ENCODE measurements around the gene GPX7. TPM values are rescaled to one million over a fixed set of nuclear protein-coding genes. Genes with fewer than 3 reads are reported as not detected.

The GPX7 gene
- total RNA-seq, 2 experiments from 2014 or later, result 11.7 to 12.5 TPM

DNA sequence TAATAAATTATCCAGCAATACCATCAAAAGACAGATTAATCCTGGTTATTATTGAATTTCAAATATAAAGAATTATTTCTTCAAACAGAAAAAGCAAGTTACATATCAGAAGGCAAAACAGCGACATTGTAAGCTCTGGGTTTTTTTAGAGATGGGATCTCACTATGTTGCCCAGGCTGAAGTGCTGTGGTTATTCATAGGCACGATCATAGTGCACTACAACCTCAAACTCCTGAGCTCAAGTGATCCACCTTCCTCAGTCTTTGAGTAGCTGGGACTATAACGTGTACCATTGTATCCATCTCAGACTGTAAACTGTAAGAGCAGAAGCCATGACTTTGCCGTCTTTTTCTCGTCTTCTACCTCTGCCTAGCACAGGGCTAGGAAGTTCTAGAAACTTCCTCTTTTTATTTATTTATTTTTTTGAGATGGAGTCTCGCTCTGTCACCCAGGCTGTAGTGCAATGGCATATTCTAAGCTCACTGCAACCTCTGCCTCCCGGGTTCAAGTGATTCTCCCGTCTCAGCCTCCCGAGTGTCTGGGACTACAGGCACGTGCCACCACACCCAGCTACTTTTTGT lies 20.0 kb upstream of the GPX7 start:
- DNase-seq, result no peak
- no peak overlapping the region for H3K27ac ChIP-seq (ENCODE audit: low read depth in 1 of 2, low read length in 2 of 2)
- TF ChIP-seq, protein P1, sequence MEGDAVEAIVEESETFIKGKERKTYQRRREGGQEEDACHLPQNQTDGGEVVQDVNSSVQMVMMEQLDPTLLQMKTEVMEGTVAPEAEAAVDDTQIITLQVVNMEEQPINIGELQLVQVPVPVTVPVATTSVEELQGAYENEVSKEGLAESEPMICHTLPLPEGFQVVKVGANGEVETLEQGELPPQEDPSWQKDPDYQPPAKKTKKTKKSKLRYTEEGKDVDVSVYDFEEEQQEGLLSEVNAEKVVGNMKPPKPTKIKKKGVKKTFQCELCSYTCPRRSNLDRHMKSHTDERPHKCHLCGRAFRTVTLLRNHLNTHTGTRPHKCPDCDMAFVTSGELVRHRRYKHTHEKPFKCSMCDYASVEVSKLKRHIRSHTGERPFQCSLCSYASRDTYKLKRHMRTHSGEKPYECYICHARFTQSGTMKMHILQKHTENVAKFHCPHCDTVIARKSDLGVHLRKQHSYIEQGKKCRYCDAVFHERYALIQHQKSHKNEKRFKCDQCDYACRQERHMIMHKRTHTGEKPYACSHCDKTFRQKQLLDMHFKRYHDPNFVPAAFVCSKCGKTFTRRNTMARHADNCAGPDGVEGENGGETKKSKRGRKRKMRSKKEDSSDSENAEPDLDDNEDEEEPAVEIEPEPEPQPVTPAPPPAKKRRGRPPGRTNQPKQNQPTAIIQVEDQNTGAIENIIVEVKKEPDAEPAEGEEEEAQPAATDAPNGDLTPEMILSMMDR (IDR thresholded peaks at IDR 0.05), result no peak
- H3K36me3 Mint-ChIP-seq (ENCODE audit: low read depth), result no peaks in the 10 kb centered on the region
- H3K4me3 ChIP-seq (ENCODE audit: low read length), result no peak overlapping the region
- no peaks in the 10 kb centered on the region for H3K27me3 Mint-ChIP-seq
- H3K27ac Mint-ChIP-seq, result no peak overlapping the region
- no peak for ATAC-seq (ENCODE audit: poor library complexity)
- no peaks in the 10 kb centered on the region for H3K9me3 ChIP-seq (ENCODE audit: control insufficient read depth in 1 of 2, insufficient read depth in 1 of 2, low read length in 2 of 2)
- intact Hi-C loops (cut with DNase I, micrococcal nuclease), result no loop called here
- H3K4me1 Mint-ChIP-seq (ENCODE audit: low read depth), result peaks cover 9% of the 10 kb centered on the region
- no peaks in the 10 kb centered on the region for H3K4me1 ChIP-seq (ENCODE audit: insufficient read depth, low read length)
- H3K4me3 Mint-ChIP-seq, result no peak overlapping the region
- CTCF ChIA-PET, result no interaction called here
- H3K9me3 Mint-ChIP-seq, result no peaks in the 10 kb centered on the region
- no peaks in the 10 kb centered on the region for H3K36me3 ChIP-seq (ENCODE audit: insufficient read depth, low read length)
- POLR2A ChIA-PET, result interaction anchor here (1.0 kb wide), 1 partner anchor 54 kb away, joined by 3 read pairs; no protein-coding TSS in a partner anchor
- H3K27me3 ChIP-seq (ENCODE audit: control insufficient read depth in 1 of 2, insufficient read depth in 2 of 2, low read length in 2 of 2), result no peaks in the 10 kb centered on the region

DNA sequence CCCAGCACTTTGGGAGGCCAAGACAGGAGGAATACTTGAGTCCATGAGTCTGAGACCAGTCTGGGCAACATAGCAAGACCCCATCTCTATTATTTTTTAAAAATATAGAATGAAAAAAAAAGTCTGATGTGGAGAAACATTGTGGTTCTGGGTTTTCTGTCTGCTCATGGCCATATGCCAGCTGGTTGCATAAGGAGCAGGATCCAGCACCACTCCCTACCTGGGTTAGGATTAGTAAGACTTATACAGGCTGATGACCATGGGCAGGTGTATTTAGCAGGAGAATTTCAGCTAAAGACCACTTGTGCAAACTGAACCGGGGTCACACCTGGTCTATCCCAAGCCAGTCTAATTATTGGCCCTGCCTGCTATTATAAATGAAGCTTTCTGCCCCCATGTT lies 16.7 kb upstream of the GPX7 start:
- ChIA-PET CTCF (no interaction called here), POLR2A (interaction anchor here (0.8 kb wide), 1 partner anchor 39 kb away, joined by 3 read pairs; no protein-coding TSS in a partner anchor)
- H3K4me3 ChIP-seq (ENCODE audit: low read length), result no peak overlapping the region
- DNase-seq (no peak), ATAC-seq (ENCODE audit: poor library complexity) (no peak)
- intact Hi-C loops (cut with DNase I, micrococcal nuclease), result no loop called here
- Mint-ChIP-seq H3K4me3 (no peak overlapping the region), H3K27ac (no peak overlapping the region), H3K27me3 (no peaks in the 10 kb centered on the region), H3K36me3 (ENCODE audit: low read depth) (no peaks in the 10 kb centered on the region), H3K9me3 (no peaks in the 10 kb centered on the region), H3K4me1 (ENCODE audit: low read depth) (no peaks in the 10 kb centered on the region)
- no peaks in the 10 kb centered on the region for H3K4me1 ChIP-seq (ENCODE audit: insufficient read depth, low read length)
- H3K27ac ChIP-seq (ENCODE audit: low read depth in 1 of 2, low read length in 2 of 2), result no peak overlapping the region
- no peaks in the 10 kb centered on the region for H3K27me3 ChIP-seq (ENCODE audit: control insufficient read depth in 1 of 2, insufficient read depth in 2 of 2, low read length in 2 of 2)
- no peaks in the 10 kb centered on the region for H3K36me3 ChIP-seq (ENCODE audit: insufficient read depth, low read length)
- H3K9me3 ChIP-seq (ENCODE audit: control insufficient read depth in 1 of 2, insufficient read depth in 1 of 2, low read length in 2 of 2), result no peaks in the 10 kb centered on the region
- TF ChIP-seq, protein P1 (IDR thresholded peaks at IDR 0.05), result no peak

DNA sequence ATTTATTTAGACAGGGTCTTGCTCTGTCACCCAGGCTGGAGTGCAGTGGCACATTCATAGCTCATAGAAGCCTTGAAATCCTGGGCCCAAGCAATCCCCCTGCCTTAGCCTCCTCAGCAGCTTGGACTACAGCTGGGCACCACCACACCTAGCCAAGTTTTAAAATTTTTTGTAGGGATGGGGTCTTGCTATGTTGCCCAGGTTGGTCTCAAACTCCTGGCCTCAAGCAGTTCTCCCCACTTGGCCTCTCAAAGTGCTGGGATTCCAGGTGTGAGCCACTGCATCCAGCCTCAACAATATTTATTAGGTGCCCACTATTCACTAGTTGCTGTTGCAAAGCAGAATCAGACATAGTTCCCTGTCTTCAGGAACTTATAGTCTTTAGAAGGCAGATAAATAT lies 14.1 kb upstream of the GPX7 start:
- H3K4me1 Mint-ChIP-seq (ENCODE audit: low read depth), result no peaks in the 10 kb centered on the region
- intact Hi-C loops (cut with DNase I, micrococcal nuclease), result no loop called here

More for the DNA sequence above, 14.1 kb upstream of the GPX7 start:
- TF ChIP-seq, protein P1 (IDR thresholded peaks at IDR 0.05), result no peak
- Mint-ChIP-seq H3K9me3 (no peaks in the 10 kb centered on the region), H3K36me3 (ENCODE audit: low read depth) (no peaks in the 10 kb centered on the region), H3K27me3 (no peaks in the 10 kb centered on the region), H3K4me3 (no peak overlapping the region), H3K27ac (no peak overlapping the region)
- no peaks in the 10 kb centered on the region for H3K36me3 ChIP-seq (ENCODE audit: insufficient read depth, low read length)
- H3K27ac ChIP-seq (ENCODE audit: low read depth in 1 of 2, low read length in 2 of 2), result no peak overlapping the region
- POLR2A ChIA-PET, result no interaction called here
- H3K27me3 ChIP-seq (ENCODE audit: control insufficient read depth in 1 of 2, insufficient read depth in 2 of 2, low read length in 2 of 2), result no peaks in the 10 kb centered on the region
- no peaks in the 10 kb centered on the region for H3K4me1 ChIP-seq (ENCODE audit: insufficient read depth, low read length)
- ATAC-seq (ENCODE audit: poor library complexity) (no peak), DNase-seq (no peak)
- H3K9me3 ChIP-seq (ENCODE audit: control insufficient read depth in 1 of 2, insufficient read depth in 1 of 2, low read length in 2 of 2), result no peaks in the 10 kb centered on the region
- CTCF ChIA-PET, result interaction anchor here (1.0 kb wide), 1 partner anchor 9 kb away, joined by 4 read pairs; no protein-coding TSS in a partner anchor
- H3K4me3 ChIP-seq (ENCODE audit: low read length), result no peak overlapping the region

Measured in CD4-positive, alpha-beta T cell (primary cell).